Adipocyte (in vitro differentiated cells): ENCODE measurements around the gene SLPI.

Experiments used
- DNase-seq: peaks from one replicate; pipeline ENCODE4 v3.0.0-alpha.2; 2015; ENCODE audit warnings: low read depth
- H3K27me3 ChIP-seq: replicated peaks from 2 replicates; pipeline ENCODE4 v1.7.0; 2013; ENCODE audit warnings: mild to moderate bottlenecking, low read length, moderate library complexity; ENCODE audit not compliant: control insufficient read depth, insufficient read depth
- H3K36me3 ChIP-seq: 2 replicates; pipeline ENCODE4 v1.7.0; 2013; ENCODE audit warnings: low read length, mild to moderate bottlenecking, moderate library complexity; ENCODE audit not compliant: control insufficient read depth, insufficient read depth, severe bottlenecking
- H3K4me1 ChIP-seq: 2 replicates; pipeline ENCODE4 v1.7.0; 2013; ENCODE audit warnings: mild to moderate bottlenecking, low read length, moderate library complexity; ENCODE audit not compliant: control insufficient read depth, insufficient read depth
- H3K4me3 ChIP-seq: 2 replicates; pipeline ENCODE4 v1.7.0; 2013; ENCODE audit warnings: mild to moderate bottlenecking, low read length, moderate library complexity
- H3K9ac ChIP-seq: 2 replicates; pipeline ENCODE4 v1.7.0; 2013; ENCODE audit warnings: mild to moderate bottlenecking, low read length, moderate library complexity
- H3K9me3 ChIP-seq: 2 replicates; pipeline ENCODE4 v1.7.0; 2013; ENCODE audit warnings: mild to moderate bottlenecking, low read length, moderate library complexity; ENCODE audit not compliant: control insufficient read depth

The SLPI gene

GRCh38 chr20:45246109-45246508 is 8.3 kb downstream of the SLPI start:
- Histone ChIP-seq H3K4me1 (no peaks in the 10 kb centered on the region), H3K27me3 (peaks cover 26% of the 10 kb centered on the region), H3K9ac (no peak overlapping the region), H3K36me3 (no peaks in the 10 kb centered on the region), H3K4me3 (no peak overlapping the region), H3K9me3 (no peaks in the 10 kb centered on the region)
- no peak for DNase-seq

DNA sequence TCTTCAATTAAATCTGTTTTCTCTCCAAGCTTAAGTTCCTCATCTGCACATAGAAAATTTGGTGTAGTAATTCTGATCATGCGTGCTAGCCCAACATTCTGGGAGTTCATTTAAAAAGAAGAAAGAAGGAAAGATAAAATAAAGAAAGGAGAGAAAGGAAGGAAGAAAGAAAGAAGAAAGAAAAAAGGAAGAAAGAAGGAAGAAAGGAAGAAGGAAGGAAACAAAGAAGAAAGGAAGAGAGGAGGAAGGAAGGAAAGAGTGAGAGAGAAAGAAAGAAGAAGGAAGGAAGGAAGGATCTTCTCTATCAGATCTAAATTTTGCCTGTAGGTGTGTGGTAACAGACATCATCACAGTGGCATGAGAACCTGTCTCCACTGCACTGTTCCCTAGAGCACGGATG is 16.2 kb downstream of the SLPI start:
- H3K4me3 ChIP-seq = no peak overlapping the region
- no peak for DNase-seq
- H3K4me1 ChIP-seq = no peaks in the 10 kb centered on the region
- H3K9me3 ChIP-seq = peaks cover 28% of the 10 kb centered on the region
- H3K9ac ChIP-seq = no peak overlapping the region
- peaks cover 26% of the 10 kb centered on the region for H3K27me3 ChIP-seq
- H3K36me3 ChIP-seq = no peaks in the 10 kb centered on the region

DNA sequence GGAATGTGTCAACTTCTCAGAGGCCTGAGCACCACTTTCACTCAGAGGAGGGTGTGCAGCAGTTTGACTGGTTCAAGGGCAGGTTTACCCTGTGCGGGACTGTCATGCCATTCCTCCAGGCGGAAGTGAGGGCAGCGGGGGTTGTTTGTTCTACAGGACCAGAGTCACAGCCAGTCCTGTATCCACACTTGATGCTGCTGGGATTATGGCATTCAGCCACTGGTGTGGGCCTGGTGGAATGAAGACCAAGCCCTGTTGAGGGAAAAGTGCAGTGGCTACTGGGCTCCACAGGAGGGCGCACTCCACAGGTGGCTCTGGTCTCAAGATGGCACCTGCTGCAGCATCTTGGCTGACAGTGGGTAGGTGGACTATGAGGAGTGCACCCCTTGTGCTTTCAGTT is 18.4 kb downstream of the SLPI start:
- Histone ChIP-seq H3K27me3 (peaks cover 35% of the 10 kb centered on the region), H3K4me1 (no peaks in the 10 kb centered on the region), H3K4me3 (no peak overlapping the region), H3K9ac (no peak overlapping the region), H3K36me3 (no peaks in the 10 kb centered on the region), H3K9me3 (peaks cover 34% of the 10 kb centered on the region)
- DNase-seq = no peak

DNA sequence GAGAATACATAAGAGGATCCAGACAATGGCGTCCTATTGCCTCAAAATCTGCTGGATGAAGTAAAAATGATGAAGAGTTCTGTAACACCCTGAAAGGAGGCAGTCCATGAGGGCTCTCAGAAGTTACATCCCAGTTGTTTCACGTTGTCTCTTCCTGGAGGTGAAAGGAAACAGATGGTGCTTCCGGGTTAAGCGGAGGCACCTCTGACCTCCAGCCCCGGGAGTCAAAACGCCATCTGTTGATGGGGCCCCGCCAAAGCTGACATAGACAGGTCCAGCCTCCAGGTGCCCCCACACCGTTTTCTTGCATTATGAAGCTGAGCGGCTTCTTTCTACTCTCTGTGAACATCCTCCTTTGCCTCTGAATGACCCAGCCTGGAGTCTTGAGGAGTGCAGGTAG is 23.7 kb downstream of the SLPI start:
- H3K9me3 ChIP-seq = peaks cover 30% of the 10 kb centered on the region
- no peak overlapping the region for H3K4me3 ChIP-seq
- H3K27me3 ChIP-seq = peaks cover 18% of the 10 kb centered on the region
- no peak for DNase-seq
- H3K4me1 ChIP-seq = no peaks in the 10 kb centered on the region
- H3K36me3 ChIP-seq = no peaks in the 10 kb centered on the region
- H3K9ac ChIP-seq = no peak overlapping the region

DNA sequence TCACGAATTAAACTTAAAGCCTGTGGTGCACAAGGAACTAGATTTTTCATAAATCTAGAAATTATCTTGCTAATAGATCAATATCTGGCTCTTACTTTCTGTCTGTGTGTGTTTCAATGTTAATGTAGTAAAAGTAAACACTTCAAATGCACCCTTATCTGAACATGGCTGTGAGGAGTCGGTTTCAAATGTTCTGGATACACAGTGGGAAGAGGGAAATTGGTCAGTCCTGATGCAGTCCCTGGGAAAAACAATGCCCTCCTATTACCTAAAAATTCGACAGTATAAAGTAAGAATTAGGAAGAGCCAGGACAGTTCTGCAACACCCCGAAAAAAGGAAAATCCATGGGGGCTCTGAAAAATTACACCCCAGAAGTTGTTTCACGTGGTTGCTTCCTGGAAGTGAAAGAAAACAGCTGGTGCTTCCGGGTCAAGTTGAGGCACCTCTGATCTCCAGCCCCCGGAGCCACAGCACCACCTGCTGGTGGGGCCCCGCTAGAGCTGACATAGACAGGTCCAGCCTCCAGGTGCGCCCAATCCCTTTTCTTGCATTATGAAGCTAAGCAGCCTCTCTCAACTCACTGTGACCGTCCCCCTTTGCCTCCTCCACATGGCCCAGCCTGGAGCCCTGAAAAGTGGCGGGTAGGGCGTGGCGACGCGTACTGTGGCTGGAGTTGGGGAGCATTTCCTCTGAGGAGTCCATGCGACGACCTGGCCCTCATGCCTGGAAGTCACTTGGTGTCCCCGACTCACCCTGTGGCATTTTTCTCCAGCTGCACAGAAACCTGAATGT is 24.9 kb downstream of the SLPI start:
- Histone ChIP-seq H3K4me1 (no peaks in the 10 kb centered on the region), H3K4me3 (no peak overlapping the region), H3K36me3 (no peaks in the 10 kb centered on the region), H3K9ac (no peak overlapping the region), H3K9me3 (peaks cover 19% of the 10 kb centered on the region), H3K27me3 (peaks cover 19% of the 10 kb centered on the region)
- no peak for DNase-seq

DNA sequence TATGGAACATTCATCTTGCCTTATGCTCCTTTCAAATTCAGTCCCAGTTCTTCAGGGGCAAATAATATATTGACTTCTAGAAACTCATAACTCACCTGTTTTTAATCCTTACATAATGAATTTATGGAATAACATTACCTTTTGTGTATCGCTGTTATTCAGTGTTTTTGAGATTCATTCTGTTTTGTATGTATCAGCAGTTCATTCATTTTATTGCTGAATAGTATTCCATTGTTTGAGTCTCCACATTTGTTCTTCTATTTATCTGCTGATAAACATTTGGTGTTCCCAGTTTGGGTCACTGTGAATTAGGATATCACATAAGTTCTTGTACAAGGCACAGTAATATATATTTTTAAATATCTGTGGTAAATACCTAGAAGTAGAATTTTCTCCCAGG is 28.1 kb downstream of the SLPI start:
- Histone ChIP-seq H3K27me3 (peaks cover 26% of the 10 kb centered on the region), H3K9me3 (no peaks in the 10 kb centered on the region), H3K4me3 (no peak overlapping the region), H3K9ac (no peak overlapping the region), H3K36me3 (no peaks in the 10 kb centered on the region), H3K4me1 (no peaks in the 10 kb centered on the region)
- no peak for DNase-seq

- no peak overlapping the region for H3K4me3 ChIP-seq
- H3K9me3 ChIP-seq = peaks cover under 1% of the 10 kb centered on the region
- no peaks in the 10 kb centered on the region for H3K4me1 ChIP-seq
- peaks cover 27% of the 10 kb centered on the region for H3K27me3 ChIP-seq
- no peak overlapping the region for H3K9ac ChIP-seq
- H3K36me3 ChIP-seq = no peaks in the 10 kb centered on the region
- no peak for DNase-seq
Measured at GRCh38 chr20:45223136-45223535, 31.2 kb downstream of the SLPI start.

DNA sequence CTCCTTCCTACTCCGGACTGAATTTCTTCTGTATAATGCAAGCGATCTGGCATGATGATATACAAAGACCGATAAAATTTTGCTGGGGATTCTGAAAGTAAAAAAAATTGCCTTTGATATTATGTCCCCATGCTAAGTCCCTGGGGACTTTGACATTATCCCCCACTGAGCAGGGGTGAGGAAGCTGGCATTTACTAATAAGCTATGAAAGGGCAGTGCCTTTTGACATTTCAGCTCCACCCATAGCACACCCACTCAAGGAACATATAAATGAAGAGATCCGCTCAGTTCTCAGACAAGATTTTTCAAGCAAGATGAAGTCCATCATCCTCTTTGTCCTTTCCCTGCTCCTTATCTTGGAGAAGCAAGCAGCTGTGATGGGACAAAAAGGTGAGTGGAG is 33.3 kb downstream of the SLPI start, which contains the start of gene SEMG2:
Gene SEMG2, plus strand, starts transcription at position 298 of the 400 bp plus-strand sequence. Its CDS starts 17 bp downstream, at position 315.
- Histone ChIP-seq H3K36me3 (no peaks in the 10 kb centered on the region), H3K9ac (no peak within 1 kb of the TSS), H3K27me3 (peaks cover 27% of the 10 kb centered on the region), H3K4me3 (no peak within 1 kb of the TSS), H3K9me3 (peaks cover 9% of the 10 kb centered on the region), H3K4me1 (no peaks in the 10 kb centered on the region)
- DNase-seq = no peak

DNA sequence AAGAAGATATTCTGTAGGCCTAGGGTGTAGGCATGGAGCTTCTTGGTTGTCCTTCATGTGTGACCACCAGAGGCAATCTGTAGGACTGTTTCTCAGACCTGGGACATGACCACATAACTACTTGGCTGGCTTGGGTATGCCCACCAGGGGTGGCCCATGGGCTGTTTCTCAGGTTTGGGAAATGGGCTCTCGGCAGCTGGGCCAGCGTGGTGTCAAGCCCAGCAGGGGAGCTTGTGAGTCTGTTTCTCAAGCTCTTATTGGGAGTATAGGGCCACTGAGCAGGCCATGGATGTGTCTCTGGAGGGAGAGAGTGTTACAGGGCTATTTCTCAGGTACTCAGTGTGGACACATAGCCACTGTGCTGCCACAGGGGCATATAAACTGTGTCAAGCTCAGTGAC is 35.7 kb downstream of the SLPI start:
- H3K9me3 ChIP-seq = peaks cover 9% of the 10 kb centered on the region
- DNase-seq = no peak
- H3K4me1 ChIP-seq = no peaks in the 10 kb centered on the region
- H3K9ac ChIP-seq = no peak overlapping the region
- no peaks in the 10 kb centered on the region for H3K36me3 ChIP-seq
- H3K27me3 ChIP-seq = peaks cover 18% of the 10 kb centered on the region
- no peak overlapping the region for H3K4me3 ChIP-seq

GRCh38 chr20:45218124-45218523 is 36.2 kb downstream of the SLPI start:
- Histone ChIP-seq H3K27me3 (peaks cover 14% of the 10 kb centered on the region), H3K4me3 (no peak overlapping the region), H3K9me3 (peaks cover 9% of the 10 kb centered on the region), H3K4me1 (no peaks in the 10 kb centered on the region), H3K36me3 (no peaks in the 10 kb centered on the region), H3K9ac (no peak overlapping the region)
- no peak for DNase-seq

DNA sequence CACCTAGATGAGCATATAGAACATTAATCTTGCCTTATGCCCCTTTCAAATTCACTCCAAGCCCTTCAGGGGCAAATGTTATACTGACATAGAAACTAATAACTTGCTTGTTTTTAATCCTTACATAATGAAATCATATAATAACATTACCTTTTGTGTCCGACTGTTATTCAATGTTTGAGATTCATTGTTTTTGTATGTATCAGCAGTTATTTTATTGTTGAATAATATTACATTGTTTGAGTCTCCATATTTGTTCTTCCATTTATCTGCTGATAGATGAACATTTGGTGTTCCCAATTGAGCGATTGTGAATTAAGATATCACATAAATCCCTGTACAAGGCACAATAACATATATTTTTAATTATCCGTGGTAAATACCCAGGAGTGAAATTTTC is 41.5 kb downstream of the SLPI start:
- Histone ChIP-seq H3K27me3 (peaks cover 6% of the 10 kb centered on the region), H3K4me1 (no peaks in the 10 kb centered on the region), H3K9ac (no peak overlapping the region), H3K4me3 (no peak overlapping the region), H3K36me3 (no peaks in the 10 kb centered on the region), H3K9me3 (peaks cover 9% of the 10 kb centered on the region)
- DNase-seq = no peak
